GM12878 (cell line): ENCODE data around the gene SLC35A5. TPM values are rescaled to one million over a fixed set of nuclear protein-coding genes. Genes with fewer than 3 reads are reported as not detected.
A peak's percentile ranks its signal among the peaks of the same experiment; 100 is the strongest.

Experiments
- ATAC-seq: fragments of 200-7000 bp; cut with Tn5 transposase; 3 replicates; pipeline ENCODE4 v1.9.1; 2020; ENCODE audit warnings: mild to moderate bottlenecking, moderate library complexity
- Bru-seq: library from RNA; stranded (reverse); fragments of 400-500 nt; gene quantifications from one replicate; lab custom pipeline; 2021; lab: Mats Ljungman, UMichigan
- BruChase-seq, 2 experiments: library from RNA; stranded (reverse); fragments of 400-500 nt; gene quantifications; one replicate each; lab custom pipeline; 2021; lab: Mats Ljungman, UMichigan
- BruUV-seq: library from RNA; stranded (reverse); fragments of 400-500 nt; replicated peaks from 2 replicates; lab custom pipeline; 2021; lab: Mats Ljungman, UMichigan
- CTCF ChIA-PET: fragments of 300-600 bp; sonication (Branson Sonifier 250); formaldehyde crosslinking; extraction: SDS; loops from one replicate; lab custom pipeline; 2021; ENCODE audit warnings: inconsistent platforms; lab: Yijun Ruan, JAX
- POLR2A ChIA-PET: fragments of 350-600 bp; formaldehyde crosslinking; extraction: SDS; loops from one replicate; lab custom pipeline; 2021; ENCODE audit warnings: inconsistent platforms; lab: Charles Lee
- RAD21 ChIA-PET: fragments of 300-600 bp; sonication (Branson Sonifier 250); formaldehyde crosslinking; loops from one replicate; lab custom pipeline; 2023; ENCODE audit warnings: antibody characterized with exemption; ENCODE audit not compliant: unreplicated experiment; lab: Charles Lee
- SMC1A ChIA-PET: fragments of 300-600 bp; sonication (Branson Sonifier 250); formaldehyde crosslinking; loops from one replicate; lab custom pipeline; 2023; ENCODE audit not compliant: unreplicated experiment, uncharacterized antibody; lab: Charles Lee
- DNase-seq: peaks from one replicate; pipeline ENCODE4 v3.0.0-alpha.2; 2011; ENCODE audit warnings: low read depth, low spot score
- FAIRE-seq: peaks from 3 replicates; lab custom pipeline; 2011; peaks lifted over from hg19 to GRCh38; lab: Jason Lieb, UNC
- H2AFZ ChIP-seq: 2 replicates; pipeline ENCODE4 v1.6.0; 2011; ENCODE audit warnings: low read depth, low read length, control low read depth; ENCODE audit not compliant: control insufficient read depth
- H3K27ac ChIP-seq: 2 replicates; pipeline ENCODE4 v1.5.1; 2011; ENCODE audit warnings: control low read depth; ENCODE audit not compliant: control insufficient read depth, insufficient read depth
- H3K27me3 ChIP-seq, 2 experiments: replicated peaks in 1 of 2; 2 replicates each; pipeline versions ENCODE4 v1.6.0 to v1.6.1; 2011; ENCODE audit warnings: low read length in 1 of 2; ENCODE audit not compliant: control insufficient read depth in 2 of 2, insufficient read depth in 2 of 2
- H3K36me3 ChIP-seq, 2 experiments: 2 replicates each; pipeline ENCODE4 v1.5.1; 2011; ENCODE audit warnings: low read length in 1 of 2; ENCODE audit not compliant: control insufficient read depth in 2 of 2, insufficient read depth in 2 of 2
- H3K4me1 ChIP-seq: 2 replicates; pipeline ENCODE4 v1.6.1; 2011; ENCODE audit warnings: mild to moderate bottlenecking, low read length, moderate library complexity, mixed read lengths; ENCODE audit not compliant: control insufficient read depth, insufficient read depth
- H3K4me2 ChIP-seq: 2 replicates; pipeline ENCODE4 v1.6.0; 2011; ENCODE audit warnings: control low read depth; ENCODE audit not compliant: control insufficient read depth, insufficient read depth
- H3K4me3 ChIP-seq: fragments of 200-600 bp; sonication (generic); 2 replicates; pipeline ENCODE4 v1.5.1; 2016
- H3K79me2 ChIP-seq: 2 replicates; pipeline ENCODE4 v1.6.0; 2011; ENCODE audit warnings: low read length; ENCODE audit not compliant: control insufficient read depth, insufficient read depth
- H3K9ac ChIP-seq: 2 replicates; pipeline ENCODE4 v1.8.0; 2011; ENCODE audit warnings: low read length, control low read depth, mixed read lengths; ENCODE audit not compliant: control insufficient read depth, insufficient read depth
- H3K9me3 ChIP-seq: replicated peaks from 3 replicates; pipeline ENCODE4 v1.5.1; 2011; ENCODE audit warnings: mild to moderate bottlenecking, low read length; ENCODE audit not compliant: control insufficient read depth, insufficient read depth
- H4K20me1 ChIP-seq: 2 replicates; pipeline ENCODE4 v1.6.0; 2011; ENCODE audit not compliant: control insufficient read depth, insufficient read depth
- BACH1 ChIP-seq: fragments of 450-650 bp; IDR thresholded peaks from 2 replicates; pipeline ENCODE4 v1.6.1; 2017; ENCODE audit warnings: mild to moderate bottlenecking, borderline replicate concordance
- BMI1 ChIP-seq: fragments of 450-650 bp; IDR thresholded peaks from 2 replicates; pipeline ENCODE4 v1.6.1; 2016; ENCODE audit warnings: mild to moderate bottlenecking, moderate library complexity, borderline replicate concordance
- CHD1 ChIP-seq: IDR thresholded peaks from 2 replicates; pipeline ENCODE4 v1.6.1; 2012; ENCODE audit warnings: low read depth, low read length, improper control_type of control experiment
- EED ChIP-seq: sonication (generic); IDR thresholded peaks from 2 replicates; pipeline ENCODE4 v1.6.1; 2016; ENCODE audit warnings: antibody characterized with exemption, low read depth
- FOXM1 ChIP-seq: IDR thresholded peaks from 2 replicates; pipeline ENCODE4 v1.6.1; 2012; ENCODE audit warnings: low read depth, mild to moderate bottlenecking, inconsistent platforms, low read length, moderate library complexity
- IKZF1 ChIP-seq: fragments of 450-650 bp; conservative IDR thresholded peaks from 2 replicates; pipeline ENCODE4 v1.6.1; 2017; ENCODE audit warnings: antibody characterized with exemption, mild to moderate bottlenecking
- POU2F2 ChIP-seq: IDR thresholded peaks from 3 replicates; pipeline ENCODE4 v1.6.1; 2011; ENCODE audit warnings: low read depth, mild to moderate bottlenecking, low read length, borderline replicate concordance
- RAD51 ChIP-seq: fragments of 450-650 bp; IDR thresholded peaks from 2 replicates; pipeline ENCODE4 v1.6.1; 2016; ENCODE audit warnings: moderate library complexity, mild to moderate bottlenecking, inconsistent platforms
- RB1 ChIP-seq: fragments of 450-650 bp; formaldehyde crosslinking; IDR thresholded peaks from 2 replicates; pipeline ENCODE4 v1.6.1; 2017; ENCODE audit warnings: mild to moderate bottlenecking, borderline replicate concordance
- STAT1 ChIP-seq: fragments of 450-650 bp; conservative IDR thresholded peaks from 2 replicates; pipeline ENCODE4 v1.6.1; 2014; ENCODE audit warnings: antibody characterized with exemption, mild to moderate bottlenecking
- ZNF217 ChIP-seq: fragments of 450-650 bp; IDR thresholded peaks from 2 replicates; pipeline ENCODE4 v1.6.1; 2017; ENCODE audit warnings: antibody characterized with exemption, mild to moderate bottlenecking
- WGBS: methylation state at CpG from one replicate; pipeline ENCODE4 v1.1.6; 2016; ENCODE audit warnings: low lambda C conversion rate; ENCODE audit not compliant: insufficient replicate concordance, insufficient coverage; ENCODE audit errors: missing lambda C conversion rate; 5-methylcytosine and 5-hydroxymethylcytosine counted together
- in situ Hi-C: fragments of 300-500 bp; cut with MboI; formaldehyde crosslinking; loops from 9 replicates; pipeline ENCODE4 v1.14.3; 2018; ENCODE audit warnings: mixed read lengths
- intact Hi-C: fragments of 100-400 bp; cut with micrococcal nuclease; formaldehyde crosslinking; loops from one replicate; pipeline ENCODE4 v1.14.2; 2022; ENCODE audit not compliant: unreplicated experiment
- long read RNA-seq, 2 experiments: library from polyadenylated mRNA; unstranded; transcript quantifications; one replicate each; pipeline ENCODE4 v2.0.0, GENCODE V29; 2019 to 2020
- polyA minus RNA-seq, 3 experiments: library from RNA; depleted of rRNA, polyadenylated mRNA; stranded (reverse); fragments of >200 nt; gene quantifications; 2 replicates each; pipeline ENCODE4 v1.2.3, GENCODE V29; 2011
- polyA plus RNA-seq, 11 experiments: library from polyadenylated mRNA; depleted of rRNA in 4 of 11; unstranded in 6 of 11; stranded (reverse) in 5 of 11; fragments of >200 nt; fragmentation: Nextera tagmentation in 4 of 11; fragmentation: Illumina TruSeq in 1 of 11; extraction: Ambion mirVana in 4 of 11; extraction: Trizol in 1 of 11; gene quantifications; 1 replicate in 1 of 11; 2 replicates in 10 of 11; pipeline versions ENCODE4 v1.2.1 to v1.2.3, GENCODE V29; 2011 to 2016; ENCODE audit warnings: inconsistent platforms in 2 of 11, missing spikeins in 2 of 11, low read depth in 1 of 11
- total RNA-seq, 4 experiments: library from RNA; depleted of rRNA in 3 of 4; stranded (reverse); fragments of >200 nt in 3 of 4; fragmentation: Illumina TruSeq in 1 of 4; extraction: Trizol in 1 of 4; gene quantifications; 2 replicates each; pipeline versions ENCODE4 v1.2.1 to v1.2.3, GENCODE V29; 2013 to 2021
- TF ChIP-seq, protein P1 (sequence below): fragments of 450-650 bp; formaldehyde crosslinking; IDR thresholded peaks from 2 replicates; pipeline ENCODE4 v1.4.0; 2022; ENCODE audit warnings: mild to moderate bottlenecking, moderate library complexity
- TF ChIP-seq, protein P2 (sequence below): IDR thresholded peaks from 2 replicates; pipeline ENCODE4 v1.6.1; 2012; ENCODE audit warnings: low read depth, low read length, improper control_type of control experiment

SLC35A5 gene, protein sequence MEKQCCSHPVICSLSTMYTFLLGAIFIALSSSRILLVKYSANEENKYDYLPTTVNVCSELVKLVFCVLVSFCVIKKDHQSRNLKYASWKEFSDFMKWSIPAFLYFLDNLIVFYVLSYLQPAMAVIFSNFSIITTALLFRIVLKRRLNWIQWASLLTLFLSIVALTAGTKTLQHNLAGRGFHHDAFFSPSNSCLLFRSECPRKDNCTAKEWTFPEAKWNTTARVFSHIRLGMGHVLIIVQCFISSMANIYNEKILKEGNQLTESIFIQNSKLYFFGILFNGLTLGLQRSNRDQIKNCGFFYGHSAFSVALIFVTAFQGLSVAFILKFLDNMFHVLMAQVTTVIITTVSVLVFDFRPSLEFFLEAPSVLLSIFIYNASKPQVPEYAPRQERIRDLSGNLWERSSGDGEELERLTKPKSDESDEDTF
- total RNA-seq (2013; cell fraction: nucleolus; rRNA removed) = 31.8 and 35.0 TPM in 2 replicates
- total RNA-seq (2014; rRNA removed) (15.8 and 25.6 TPM in 2 replicates), total RNA-seq (2014; rRNA removed; fragmentation: Illumina TruSeq; extraction: Trizol) (14.7 and 17.0 TPM in 2 replicates), total RNA-seq (2021) (16.3 and 20.0 TPM in 2 replicates), polyA plus RNA-seq (2011; rRNA removed) (38.1 and 56.0 TPM in 2 replicates), polyA plus RNA-seq (2014; fragmentation: Illumina TruSeq; extraction: Trizol) (20.8 and 28.7 TPM in 2 replicates), polyA plus RNA-seq (2014; fragmentation: Nextera tagmentation; extraction: Ambion mirVana) (10 to 100 TPM; 10.9 to 15.7 TPM), polyA plus RNA-seq (2014; rRNA removed) (11.3 and 12.8 TPM in 2 replicates), polyA plus RNA-seq (2016; fragmentation: Nextera tagmentation; extraction: Ambion mirVana) (10 to 100 TPM; 32.0 to 35.6 TPM), polyA minus RNA-seq (2011; rRNA and poly(A)+ RNA removed) (36.6 and 40.7 TPM in 2 replicates), Bru-seq, nascent RNA (percentile 79 among the genes with signal in this experiment), BruChase-seq, experiment 1, labeled RNA remaining after a 6-hour chase (percentile 78 among the genes with signal in this experiment), BruChase-seq, experiment 2, labeled RNA remaining after a 2-hour chase (percentile 85 among the genes with signal in this experiment)
- polyA plus RNA-seq (2011; ENCODE audit: low read depth) = 8.8 TPM
- 17.0 and 26.2 TPM in 2 replicates for polyA plus RNA-seq (2011; cell fraction: cytosol; rRNA removed)
- polyA plus RNA-seq (2011; cell fraction: nucleus; rRNA removed) = 19.0 and 21.4 TPM in 2 replicates
- polyA plus RNA-seq (2012) = 13.3 and 18.0 TPM in 2 replicates
- 15.1 and 15.8 TPM in 2 replicates for polyA minus RNA-seq (2011; cell fraction: cytosol; rRNA and poly(A)+ RNA removed)
- 5.0 and 5.9 TPM in 2 replicates for polyA minus RNA-seq (2011; cell fraction: nucleus; rRNA and poly(A)+ RNA removed)
- long read RNA-seq, experiment 1, full-length matches to known transcripts = 15 of 19 reads
- long read RNA-seq, experiment 1, partial matches to known transcripts = 0 of 19 reads
- long read RNA-seq, experiment 1, other reads (novel, unspliced or antisense) = 4 of 19 reads
- long read RNA-seq, experiment 2, full-length matches to known transcripts = 69 of 101 reads
- long read RNA-seq, experiment 2, partial matches to known transcripts = 4 of 101 reads
- long read RNA-seq, experiment 2, other reads (novel, unspliced or antisense) = 28 of 101 reads

DNA sequence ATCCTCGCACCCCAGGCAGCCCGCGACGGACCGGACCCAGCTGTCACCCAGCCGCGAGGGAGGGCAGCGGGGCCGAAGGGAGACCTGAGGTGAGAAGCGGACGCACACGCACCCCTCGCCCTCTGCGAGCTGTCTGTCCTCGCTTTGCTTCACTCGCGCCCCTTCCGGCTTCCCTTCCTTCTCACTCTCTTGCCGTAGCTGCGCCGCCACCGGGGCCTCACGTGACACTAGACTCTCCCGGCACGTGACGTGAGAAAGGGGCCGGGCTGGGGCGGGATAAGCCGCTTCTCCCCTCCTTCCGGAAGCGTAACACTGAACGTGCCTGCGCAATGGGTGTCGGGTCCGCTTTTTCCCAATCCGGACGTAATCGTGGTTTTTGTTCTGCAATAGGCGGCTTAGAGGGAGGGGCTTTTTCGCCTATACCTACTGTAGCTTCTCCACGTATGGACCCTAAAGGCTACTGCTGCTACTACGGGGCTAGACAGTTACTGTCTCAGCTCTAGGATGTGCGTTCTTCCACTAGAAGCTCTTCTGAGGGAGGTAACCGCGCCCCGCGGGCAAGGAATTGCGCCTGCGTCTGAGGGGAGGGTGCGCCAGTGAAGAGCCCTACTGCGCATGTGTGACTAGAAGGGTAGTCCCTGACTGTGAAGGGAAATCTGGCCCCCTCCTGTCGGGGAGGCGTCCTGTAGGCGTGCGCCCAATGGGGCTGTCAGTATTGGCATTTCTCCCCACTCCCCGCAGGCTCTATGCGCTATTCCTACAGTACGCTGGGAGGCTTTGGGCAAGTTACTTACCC is at the start of gene SLC35A5, which contains the start of gene ATG3:
Gene SLC35A5, plus strand, starts transcription at position 312 of the 796 bp plus-strand sequence. CDS start 1,359 bp downstream, outside the sequence.
Gene ATG3, minus strand, starts transcription at position 229 of the 796 bp plus-strand sequence. CDS start 434 bp downstream, outside the sequence.
- H3K36me3 ChIP-seq = no peaks in the 10 kb centered on the region; a peak in 2 of 4 replicates
- H3K4me2 ChIP-seq = peak within 1 kb of the TSS; percentile 89
- FAIRE-seq (peak; percentile 97), ATAC-seq (peak; percentile 88), DNase-seq (peak; percentile 96)
- SMC1A ChIA-PET = interaction anchor here (0.7 to 1.5 kb wide), 5 partner anchors 11 to 448 kb away, joined by 3 to 9 read pairs (median 5); no protein-coding TSS in a partner anchor
- H3K9me3 ChIP-seq = no peaks in the 10 kb centered on the region; the same call in 2 of the 3 replicates
- POLR2A ChIA-PET = interaction anchor here (0.6 to 2.4 kb wide), 7 partner anchors 10 to 457 kb away, joined by 3 to 9 read pairs (median 5); partner anchors contain the start of gene CD200
- under 1% methylated on average over 56 of the region's 58 CpGs for WGBS
- RAD21 ChIA-PET = interaction anchor here (0.6 to 2.5 kb wide), 8 partner anchors 29 to 457 kb away, joined by 3 to 7 read pairs (median 3); partner anchors contain the start of gene SLC9C1
- peak within 1 kb of the TSS; percentile 81 for H3K4me3 ChIP-seq
- in situ Hi-C loops (no loop called here), intact Hi-C loops (no loop called here)
- CTCF ChIA-PET = interaction anchor here (1.0 to 2.6 kb wide), 7 partner anchors 10 to 451 kb away, joined by 3 to 8 read pairs (median 3); no protein-coding TSS in a partner anchor
- peaks cover 55% of the 10 kb centered on the region for H3K79me2 ChIP-seq
- H3K4me1 ChIP-seq = peaks cover 4% of the 10 kb centered on the region; the same call in 1 of the 2 replicates
- H2AFZ ChIP-seq = peak within 1 kb of the TSS; percentile 100
- H4K20me1 ChIP-seq = no peaks in the 10 kb centered on the region
- TSS peak; percentile 73 for BruUV-seq
- peak within 1 kb of the TSS; percentile 74 for H3K9ac ChIP-seq
- peak within 1 kb of the TSS; percentile 92 for H3K27ac ChIP-seq
- no peaks in the 10 kb centered on the region for H3K27me3 ChIP-seq
- 0 out of 2 replicates have a peak, but pooled peaks have one; percentile 18 for TF ChIP-seq ZNF217
- TF ChIP-seq, protein P1, sequence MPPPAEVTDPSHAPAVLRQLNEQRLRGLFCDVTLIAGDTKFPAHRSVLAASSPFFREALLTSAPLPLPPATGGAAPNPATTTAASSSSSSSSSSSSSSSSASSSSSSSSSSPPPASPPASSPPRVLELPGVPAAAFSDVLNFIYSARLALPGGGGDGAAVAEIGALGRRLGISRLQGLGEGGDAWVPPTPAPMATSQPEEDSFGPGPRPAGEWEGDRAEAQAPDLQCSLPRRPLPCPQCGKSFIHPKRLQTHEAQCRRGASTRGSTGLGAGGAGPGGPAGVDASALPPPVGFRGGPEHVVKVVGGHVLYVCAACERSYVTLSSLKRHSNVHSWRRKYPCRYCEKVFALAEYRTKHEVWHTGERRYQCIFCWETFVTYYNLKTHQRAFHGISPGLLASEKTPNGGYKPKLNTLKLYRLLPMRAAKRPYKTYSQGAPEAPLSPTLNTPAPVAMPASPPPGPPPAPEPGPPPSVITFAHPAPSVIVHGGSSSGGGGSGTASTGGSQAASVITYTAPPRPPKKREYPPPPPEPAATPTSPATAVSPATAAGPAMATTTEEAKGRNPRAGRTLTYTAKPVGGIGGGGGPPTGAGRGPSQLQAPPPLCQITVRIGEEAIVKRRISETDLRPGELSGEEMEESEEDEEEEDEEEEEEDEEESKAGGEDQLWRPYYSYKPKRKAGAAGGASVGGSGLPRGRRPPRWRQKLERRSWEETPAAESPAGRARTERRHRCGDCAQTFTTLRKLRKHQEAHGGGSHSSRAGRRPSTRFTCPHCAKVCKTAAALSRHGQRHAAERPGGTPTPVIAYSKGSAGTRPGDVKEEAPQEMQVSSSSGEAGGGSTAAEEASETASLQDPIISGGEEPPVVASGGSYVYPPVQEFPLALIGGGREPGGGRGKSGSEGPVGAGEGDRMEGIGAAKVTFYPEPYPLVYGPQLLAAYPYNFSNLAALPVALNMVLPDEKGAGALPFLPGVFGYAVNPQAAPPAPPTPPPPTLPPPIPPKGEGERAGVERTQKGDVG = no peak
- peak; percentile 100 for TF ChIP-seq RAD51
- no peak for TF ChIP-seq STAT1
- TF ChIP-seq BMI1 = no peak
- TF ChIP-seq, protein P2, sequence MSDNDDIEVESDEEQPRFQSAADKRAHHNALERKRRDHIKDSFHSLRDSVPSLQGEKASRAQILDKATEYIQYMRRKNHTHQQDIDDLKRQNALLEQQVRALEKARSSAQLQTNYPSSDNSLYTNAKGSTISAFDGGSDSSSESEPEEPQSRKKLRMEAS = peak; percentile 99
- peak; percentile 56; the same call in 2 of the 3 replicates for TF ChIP-seq POU2F2
- no peak for TF ChIP-seq CHD1
- TF ChIP-seq IKZF1 = peak; percentile 99
- TF ChIP-seq RB1 = peak; percentile 73; the same call in 1 of the 2 replicates
- TF ChIP-seq EED = peak; percentile 46
- TF ChIP-seq FOXM1 = no peak
- peak; percentile 51; the same call in 1 of the 2 replicates for TF ChIP-seq BACH1
